HG02981 (cell line): Measurements from ENCODE around the gene ABCC8.
A peak's percentile ranks its signal among the peaks of the same experiment; 100 is the strongest.

Experiments used
- ATAC-seq: cut with Tn5 transposase; IDR thresholded peaks from one replicate; pipeline ENCODE4 v1.9.1; 2021; ENCODE audit warnings: mild to moderate bottlenecking, moderate library complexity; ENCODE audit not compliant: unreplicated experiment

Gene ABCC8

DNA sequence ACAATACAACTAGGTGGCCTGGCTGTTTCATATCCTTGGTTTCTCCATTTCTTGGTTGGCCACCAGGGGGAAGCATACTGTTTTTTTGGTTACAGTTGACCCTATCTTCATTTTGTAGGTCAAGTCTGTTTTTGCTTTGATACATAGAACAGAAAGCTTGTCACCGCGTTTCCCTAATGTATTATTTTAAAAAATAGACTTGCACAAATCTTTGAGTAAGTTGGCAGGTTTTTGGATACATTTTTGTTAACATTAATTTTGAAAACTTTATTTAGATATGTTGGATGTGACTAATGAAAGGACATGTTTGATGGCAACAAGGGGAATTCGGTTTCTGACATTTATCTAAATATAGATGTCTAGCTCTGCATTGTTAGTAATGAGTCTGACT is 122.0 kb downstream of the ABCC8 start:
- peak; percentile 46 for ATAC-seq

DNA sequence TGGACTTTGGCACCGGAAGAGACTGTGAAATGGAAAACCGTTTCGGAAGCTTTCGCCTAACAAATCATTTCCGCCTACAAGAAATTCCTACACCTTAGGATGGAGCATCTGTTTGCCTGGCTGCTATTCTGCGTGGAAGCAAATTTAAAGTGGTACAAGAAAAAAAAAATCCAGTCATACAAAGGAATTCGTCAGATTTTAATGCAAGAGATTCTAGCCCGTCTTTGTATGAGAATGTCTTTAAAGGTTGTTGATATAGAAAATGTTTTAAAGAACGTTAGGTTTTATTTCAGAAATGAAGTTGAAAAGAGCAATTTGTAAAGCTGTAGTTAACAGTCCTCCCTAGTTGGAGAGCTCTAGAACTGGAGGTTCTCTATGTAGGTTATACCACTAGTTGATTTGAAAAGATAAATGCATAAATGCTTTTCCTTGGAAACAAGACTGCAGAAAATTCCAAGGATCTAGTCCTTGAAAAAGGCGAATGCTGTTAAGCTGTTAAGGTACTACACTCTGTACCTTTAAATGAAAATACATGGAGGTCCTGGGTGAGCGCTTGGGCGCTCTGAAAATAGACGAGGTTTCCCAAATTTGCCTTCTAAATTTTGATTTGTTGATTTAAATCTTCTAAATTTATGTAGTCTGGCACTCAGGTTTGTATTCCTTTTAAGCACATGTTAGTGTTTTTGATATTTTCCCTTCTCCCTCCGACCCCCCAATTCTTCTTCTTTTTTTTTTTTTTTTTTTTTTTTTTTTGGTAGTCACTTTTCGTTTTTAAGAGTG is 122.6 kb downstream of the ABCC8 start:
- no peak for ATAC-seq

DNA sequence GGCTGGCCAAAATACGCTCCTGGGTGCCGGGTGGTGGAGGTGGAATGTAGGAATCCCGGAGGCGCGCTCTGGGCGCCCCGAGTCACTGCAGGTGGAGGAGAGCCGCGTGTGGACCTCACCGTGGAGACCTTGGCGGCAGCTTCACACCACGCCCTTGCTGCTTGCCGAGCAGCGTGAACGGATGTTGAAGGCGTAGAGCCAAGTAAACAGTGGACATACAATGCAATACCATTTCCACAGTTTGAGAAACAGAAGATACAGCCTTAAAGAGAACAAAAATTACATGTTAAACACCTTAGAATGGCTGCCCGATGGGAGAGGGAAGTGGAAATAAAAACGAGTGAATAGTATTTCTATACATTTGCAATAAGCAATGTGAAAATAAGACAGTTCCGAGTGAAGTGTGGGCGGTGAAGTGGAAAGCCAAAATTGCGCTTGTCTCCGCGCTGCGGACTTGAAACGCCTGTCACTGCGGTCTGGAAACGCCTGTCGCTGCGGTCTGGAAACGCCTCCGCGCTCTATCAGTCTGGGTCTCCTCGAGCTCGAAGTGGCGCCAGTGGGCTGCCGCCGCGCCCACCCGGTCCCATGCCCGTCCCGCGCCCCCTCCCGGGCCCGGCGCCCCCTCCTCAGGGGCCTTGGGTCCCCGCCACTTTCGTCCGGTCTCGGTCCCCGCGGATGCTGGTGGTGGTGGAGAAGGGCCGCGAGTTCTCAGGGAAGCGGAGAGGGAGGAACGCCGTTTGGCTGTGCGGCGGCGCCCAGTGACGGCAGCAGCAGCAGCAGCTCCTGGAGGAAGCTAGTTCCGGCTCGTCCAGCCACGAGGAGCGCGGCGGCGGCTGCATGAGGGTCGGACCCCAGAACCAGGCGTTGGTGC is 123.5 kb downstream of the ABCC8 start:
- ATAC-seq, result no peak

DNA sequence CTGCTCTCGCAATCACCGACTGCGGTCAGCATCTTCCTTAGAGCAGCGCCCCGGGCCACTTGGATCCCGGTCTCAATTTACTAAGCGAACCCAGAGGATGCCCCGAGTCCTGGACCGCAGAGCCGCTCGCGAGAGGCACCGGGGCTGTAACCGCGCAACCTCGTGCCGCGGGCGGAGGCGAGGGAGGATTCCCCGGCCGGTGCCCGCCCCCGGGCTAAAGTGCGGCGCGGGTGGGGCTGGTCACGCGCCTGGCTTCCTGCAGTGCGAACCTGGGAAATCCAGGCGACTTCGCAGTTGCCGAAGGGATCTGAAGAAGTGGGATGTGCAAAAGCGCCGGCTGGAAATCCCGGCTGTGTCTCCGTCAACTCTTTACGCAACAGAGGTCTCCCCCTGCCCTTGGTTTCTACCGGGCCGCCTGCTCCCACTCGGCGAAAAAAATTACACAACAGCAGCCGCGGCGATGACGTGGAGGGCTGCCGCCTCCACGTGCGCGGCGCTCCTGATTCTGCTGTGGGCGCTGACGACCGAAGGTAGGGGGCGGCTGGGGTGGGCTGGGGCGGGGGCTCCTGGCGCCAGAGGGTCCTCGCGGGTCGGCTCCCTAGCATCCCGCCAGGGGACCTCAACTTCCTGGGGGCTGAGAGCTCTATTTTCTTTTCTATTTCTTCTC is 125.0 kb downstream of the ABCC8 start, which contains the start of gene NCR3LG1:
NCR3LG1 (plus strand) TSS at position 291 of the 667 bp plus-strand sequence; CDS start at position 461, 170 bp downstream.
- no peak for ATAC-seq

DNA sequence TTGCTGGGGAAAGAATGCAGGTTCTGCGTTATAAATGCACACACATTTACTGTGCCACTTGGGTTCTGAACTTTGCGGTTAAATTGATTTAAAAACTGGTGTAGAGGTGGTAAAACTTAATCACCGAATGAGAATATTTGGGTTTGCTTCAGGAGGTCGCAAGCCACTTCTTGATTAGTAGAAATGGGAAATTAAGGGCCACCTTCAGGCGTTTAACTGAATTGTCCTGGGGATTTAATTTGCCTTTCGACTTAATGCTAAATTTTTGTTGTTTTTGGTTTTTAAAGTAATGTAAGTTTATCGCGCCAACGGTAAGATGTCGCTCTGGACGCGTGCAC is 125.5 kb downstream of the ABCC8 start:
- no peak for ATAC-seq

DNA sequence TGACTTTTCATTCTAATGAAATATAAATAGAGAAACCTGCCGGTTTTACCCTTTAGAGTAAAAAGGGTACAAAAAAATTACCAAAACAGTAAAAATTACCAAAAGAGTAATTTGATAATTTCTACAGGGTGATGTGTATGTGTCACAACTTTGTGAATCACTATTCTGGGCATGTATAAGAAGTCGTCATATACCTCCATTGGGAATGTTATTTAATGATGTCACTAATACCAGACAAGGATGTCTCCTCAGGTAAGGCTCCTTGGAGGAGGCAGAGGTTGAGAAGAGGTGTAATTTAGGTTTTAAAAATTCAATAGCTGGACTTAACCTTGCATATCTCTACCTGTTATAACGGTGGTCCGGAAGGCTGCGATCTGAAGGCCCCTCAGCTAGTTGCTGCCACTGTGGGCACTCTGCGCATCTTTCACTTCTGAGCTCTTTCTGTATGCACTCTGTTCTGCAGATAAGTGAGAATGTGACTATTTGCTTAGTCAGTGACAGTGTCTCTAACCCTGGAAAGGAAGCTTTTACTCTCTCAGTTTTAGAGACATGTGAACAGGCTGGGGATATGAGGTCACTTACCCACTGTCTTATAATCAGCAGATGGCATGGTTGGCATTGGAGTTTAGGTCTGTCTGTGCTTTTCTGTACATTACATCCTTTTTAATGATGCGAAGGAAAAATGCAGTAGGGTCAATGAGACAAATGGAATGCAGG is 126.0 kb downstream of the ABCC8 start:
- no peak for ATAC-seq

DNA sequence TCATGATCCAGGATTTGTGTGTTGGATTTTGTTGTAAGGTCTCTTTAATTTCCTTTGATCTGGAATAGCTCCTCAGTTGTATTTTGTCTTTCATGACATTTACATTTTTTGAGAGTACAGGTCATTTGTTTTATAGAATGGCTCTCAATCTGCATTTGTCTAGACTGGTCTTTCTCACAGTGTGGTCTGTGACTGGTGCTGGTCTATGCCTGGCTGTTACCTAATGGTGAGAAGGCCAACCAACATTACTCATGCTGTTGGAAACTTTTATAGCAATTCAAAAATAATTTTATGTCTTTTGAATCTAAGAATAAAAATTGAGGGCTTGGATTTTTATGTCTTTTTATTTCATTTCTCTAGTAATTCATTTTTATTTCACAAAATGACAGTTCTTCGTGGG is 129.0 kb downstream of the ABCC8 start:
- no peak for ATAC-seq

DNA sequence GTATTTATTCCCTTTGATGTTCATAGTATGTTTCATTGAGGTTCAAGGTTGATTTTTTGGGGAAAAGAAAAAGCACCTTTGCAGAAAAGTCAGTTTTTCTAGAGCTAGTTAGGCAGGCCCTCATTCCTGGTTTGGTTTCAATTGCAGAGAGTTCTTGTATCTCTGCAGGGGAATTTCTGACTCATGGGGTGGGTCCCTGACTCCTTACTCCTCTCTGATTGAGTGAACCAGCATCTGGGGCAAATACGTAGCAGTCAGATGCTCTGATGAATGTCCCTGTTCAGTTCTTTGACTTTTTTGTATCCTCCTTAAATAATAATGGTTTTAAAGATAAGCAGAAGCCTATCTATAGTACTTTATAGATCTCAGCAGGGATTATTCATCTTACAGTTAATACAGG is 132.7 kb downstream of the ABCC8 start:
- no peak for ATAC-seq

DNA sequence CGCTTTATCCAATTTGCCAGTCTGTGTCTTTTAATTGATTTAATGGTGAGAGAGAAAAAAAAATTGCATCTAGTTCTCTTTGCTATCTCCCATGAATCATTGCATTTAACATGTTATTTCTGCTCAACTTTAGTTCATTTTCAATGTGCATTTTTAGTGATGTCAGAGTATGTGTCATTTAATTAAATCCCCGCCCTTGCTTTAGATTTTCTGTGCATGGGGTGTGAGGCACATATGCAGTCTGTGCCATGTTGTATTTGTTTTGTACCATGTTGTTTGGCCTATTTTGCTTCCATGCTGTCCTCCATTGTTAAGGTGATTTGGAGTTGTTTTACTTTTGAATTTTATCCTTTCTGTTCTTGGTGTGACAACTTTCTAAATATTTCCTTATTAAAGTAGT is 133.4 kb downstream of the ABCC8 start:
- no peak for ATAC-seq
